Spleen (tissue), 11 donors: ENCODE results near the gene ASAP2. TPM values are rescaled to one million over a fixed set of nuclear protein-coding genes. Genes with fewer than 3 reads are reported as not detected.

Experiments used
- DNase-seq: peaks from one replicate; pipeline ENCODE4 v3.0.0-alpha.2; 2020
- H3K27ac ChIP-seq, 8 donors: fragments of 200-600 bp; sonication (generic) in 7 of 8; 1 replicate in 4 of 8; 2 replicates in 4 of 8; pipeline versions ENCODE4 v1.5.0 to v1.8.0; 2016 to 2021; ENCODE audit warnings: inconsistent platforms in 4 of 8, mild to moderate bottlenecking in 4 of 8, moderate library complexity in 1 of 8
- H3K27me3 ChIP-seq, 7 donors: fragments of 200-600 bp; sonication (generic) in 6 of 7; replicated peaks in 1 of 7; 1 replicate in 4 of 7; 2 replicates in 3 of 7; pipeline versions ENCODE4 v1.5.0 to v1.8.0; 2016 to 2021; ENCODE audit warnings: inconsistent platforms in 3 of 7, mild to moderate bottlenecking in 1 of 7
- H3K36me3 ChIP-seq, 6 donors: fragments of 200-600 bp; sonication (generic) in 5 of 6; 1 replicate in 4 of 6; 2 replicates in 2 of 6; pipeline versions ENCODE4 v1.5.0 to v1.8.0; 2016 to 2021; ENCODE audit warnings: inconsistent platforms in 2 of 6
- H3K4me1 ChIP-seq, 6 donors: fragments of 200-600 bp; sonication (generic) in 5 of 6; 1 replicate in 3 of 6; 2 replicates in 3 of 6; pipeline versions ENCODE4 v1.5.0 to v1.8.0; 2016 to 2021; ENCODE audit warnings: inconsistent platforms in 3 of 6
- H3K4me3 ChIP-seq, 8 donors: fragments of 200-600 bp; sonication (generic) in 7 of 8; 1 replicate in 4 of 8; 2 replicates in 4 of 8; pipeline versions ENCODE4 v1.5.0 to v1.8.0; 2016 to 2021; ENCODE audit warnings: inconsistent platforms in 4 of 8, mild to moderate bottlenecking in 4 of 8, moderate library complexity in 2 of 8
- H3K9me3 ChIP-seq, 8 donors: fragments of 200-600 bp; sonication (generic) in 7 of 8; 1 replicate in 4 of 8; 2 replicates in 4 of 8; pipeline versions ENCODE4 v1.5.0 to v1.8.0; 2016 to 2021; ENCODE audit warnings: inconsistent platforms in 4 of 8
- CTCF ChIP-seq, 11 experiments: fragments of 200-600 bp in 7 of 11; fragments of 450-650 bp in 4 of 11; sonication (generic) in 4 of 11; IDR thresholded peaks in 8 of 11; conservative IDR thresholded peaks in 3 of 11; 1 replicate in 7 of 11; 2 replicates in 4 of 11; pipeline versions ENCODE4 v1.4.0 to v1.8.0; 2016 to 2021; ENCODE audit warnings: antibody characterized with exemption in 11 of 11, inconsistent platforms in 4 of 11, mild to moderate bottlenecking in 1 of 11
- POLR2A ChIP-seq, 3 donors: fragments of 450-650 bp; IDR thresholded peaks; one replicate each; pipeline ENCODE4 v1.5.1; 2017; ENCODE audit warnings: antibody characterized with exemption in 3 of 3, mild to moderate bottlenecking in 1 of 3
- POLR2AphosphoS5 ChIP-seq, 3 donors: sonication (generic); formaldehyde crosslinking; IDR thresholded peaks; one replicate each; pipeline ENCODE4 v1.5.1; 2017; ENCODE audit warnings: antibody characterized with exemption in 3 of 3
- WGBS, 5 donors: extraction: QIAGEN DNeasy Blood & Tissue Kit in 3 of 5; methylation state at CpG; one replicate each; pipeline versions ENCODE4 v1.1.5 to v1.1.7; 2013 to 2018; 5-methylcytosine and 5-hydroxymethylcytosine counted together
- intact Hi-C: fragments of 100-400 bp; cut with DNase I; formaldehyde crosslinking; loops from one replicate; pipeline ENCODE4 v1.15.0; 2023; ENCODE audit warnings: low total_unique reads
- polyA plus RNA-seq, 3 donors: library from polyadenylated mRNA; stranded (reverse); fragments of 200-250 nt; gene quantifications; one replicate each; pipeline ENCODE4 v1.2.1, GENCODE V29; 2013
- total RNA-seq, 7 donors: library from RNA; depleted of rRNA in 3 of 7; stranded (reverse); fragments of >200 nt in 3 of 7; fragmentation: NEBNext Ultra II Directional in 4 of 7; extraction: Animal tissue kit (Norgen Biotek cat#: 25700) in 4 of 7; gene quantifications; one replicate each; pipeline versions ENCODE4 v1.1.0 to v1.2.1, GENCODE V29; 2016 to 2021
- donor health status: healthy with polysubstance abuse.
- donor health status: DM: no; HTN: no; CAD: no; lungs with moderate emphysema.
- donor health status: DM: no; HTN: no; CAD: no.
- donor health status: Bipolar disorder and iron deficiency.
- donor health status: healthy.
- donor health status: DM: no; HTN: no; CAD: no.
- donor health status: DM: yes; HTN: yes; CAD: no.

ASAP2 gene
- total and polyA plus RNA-seq, 10 donors: 0.93 to 3.0 (median 2.2) TPM

GRCh38 chr2:9319338-9319715 lies 112.7 kb downstream of the ASAP2 start:
- H3K9me3 ChIP-seq: no peaks in the 10 kb centered on the region
- peaks cover 0 to 18% (median 0%) of the 10 kb centered on the region in 6 donors for H3K4me1 ChIP-seq
- 91 to 98% (median 96%) methylated on average over 5 to 8 of the region's 8 CpGs for WGBS, 5 donors
- TF ChIP-seq CTCF (IDR thresholded peaks at IDR 0.05 in 8 of 11, conservative IDR thresholded peaks at IDR 0.05 in 3 of 11) (no peak), POLR2A (IDR thresholded peaks at IDR 0.05) (no peak), POLR2AphosphoS5 (IDR thresholded peaks at IDR 0.05) (no peak)
- no peak for DNase-seq
- H3K36me3 ChIP-seq: no peaks in the 10 kb centered on the region
- intact Hi-C loops: no loop called here
- no peak overlapping the region for H3K4me3 ChIP-seq
- H3K27ac ChIP-seq: peak overlapping the region in 6 of 8 donors; percentile 3 to 70 (median 44)
- H3K27me3 ChIP-seq: peaks cover 0 to 14% (median 0%) of the 10 kb centered on the region in 7 donors

GRCh38 chr2:9322576-9322975 lies 116.0 kb downstream of the ASAP2 start:
- no peaks in the 10 kb centered on the region for H3K9me3 ChIP-seq
- H3K27ac ChIP-seq: no peak overlapping the region
- no peak for DNase-seq
- H3K27me3 ChIP-seq: peaks cover 0 to 5% (median 0%) of the 10 kb centered on the region in 7 donors
- no peak overlapping the region for H3K4me3 ChIP-seq
- H3K4me1 ChIP-seq: peaks cover 0 to 18% (median 3%) of the 10 kb centered on the region in 6 donors
- 81 to 91% (median 87%) methylated on average over 7 of the region's 7 CpGs for WGBS, 5 donors
- TF ChIP-seq POLR2A (IDR thresholded peaks at IDR 0.05): no peak
- TF ChIP-seq POLR2AphosphoS5 (IDR thresholded peaks at IDR 0.05): no peak
- TF ChIP-seq CTCF (IDR thresholded peaks at IDR 0.05 in 8 of 11, conservative IDR thresholded peaks at IDR 0.05 in 3 of 11): no peak
- no peaks in the 10 kb centered on the region for H3K36me3 ChIP-seq
- intact Hi-C loops: no loop called here

GRCh38 chr2:9325428-9325827 lies 118.8 kb downstream of the ASAP2 start:
- intact Hi-C loops: no loop called here
- WGBS, 5 donors: 74 to 95% (median 84%) methylated on average over 3 of the region's 3 CpGs
- no peak overlapping the region for H3K4me3 ChIP-seq
- H3K27ac ChIP-seq: no peak overlapping the region
- no peaks in the 10 kb centered on the region for H3K36me3 ChIP-seq
- no peaks in the 10 kb centered on the region for H3K9me3 ChIP-seq
- peaks cover 0 to 26% (median under 1%) of the 10 kb centered on the region in 6 donors for H3K4me1 ChIP-seq
- no peak for DNase-seq
- no peak for TF ChIP-seq CTCF (IDR thresholded peaks at IDR 0.05 in 8 of 11, conservative IDR thresholded peaks at IDR 0.05 in 3 of 11)
- TF ChIP-seq POLR2A (IDR thresholded peaks at IDR 0.05): no peak
- no peak for TF ChIP-seq POLR2AphosphoS5 (IDR thresholded peaks at IDR 0.05)
- H3K27me3 ChIP-seq: no peaks in the 10 kb centered on the region

GRCh38 chr2:9326975-9327374 lies 120.4 kb downstream of the ASAP2 start:
- DNase-seq: no peak
- H3K9me3 ChIP-seq: no peaks in the 10 kb centered on the region
- no peaks in the 10 kb centered on the region for H3K36me3 ChIP-seq
- no peaks in the 10 kb centered on the region for H3K27me3 ChIP-seq
- 47 to 54% (median 50%) methylated on average over 3 of the region's 3 CpGs for WGBS, 5 donors
- TF ChIP-seq CTCF (IDR thresholded peaks at IDR 0.05 in 8 of 11, conservative IDR thresholded peaks at IDR 0.05 in 3 of 11) (no peak), POLR2A (IDR thresholded peaks at IDR 0.05) (no peak), POLR2AphosphoS5 (IDR thresholded peaks at IDR 0.05) (no peak)
- intact Hi-C loops: no loop called here
- no peak overlapping the region for H3K27ac ChIP-seq
- peaks cover 0 to 36% (median 8%) of the 10 kb centered on the region in 6 donors for H3K4me1 ChIP-seq
- no peak overlapping the region for H3K4me3 ChIP-seq
